CD4-positive, alpha-beta memory T cell (primary cell): ENCODE results near the gene LHX1. TPM values are rescaled to one million over a fixed set of nuclear protein-coding genes. Genes with fewer than 3 reads are reported as not detected.

Experiments
- CTCF ChIA-PET: fragments of 350-600 bp; sonication (Branson Sonifier 250); formaldehyde crosslinking; loops from one replicate; lab custom pipeline; 2021; ENCODE audit warnings: inconsistent platforms; ENCODE audit not compliant: partially characterized antibody; lab: Charles Lee
- POLR2A ChIA-PET: fragments of 350-600 bp; sonication (Branson Sonifier 250); formaldehyde crosslinking; loops from one replicate; lab custom pipeline; 2021; ENCODE audit not compliant: partially characterized antibody; lab: Charles Lee
- DNase-seq, 5 donors: peaks; one replicate each; pipeline versions ENCODE4 v3.0.0 to v3.0.0-alpha.2; 2020 to 2022; ENCODE audit warnings: mixed read lengths in 1 of 5
- H3K27ac ChIP-seq: one replicate; pipeline ENCODE4 v1.7.0; 2013; ENCODE audit warnings: low read depth, low read length
- H3K27me3 ChIP-seq: 2 replicates; pipeline ENCODE4 v1.7.0; 2013; ENCODE audit warnings: mild to moderate bottlenecking, low read length, moderate library complexity; ENCODE audit not compliant: insufficient read depth
- H3K36me3 ChIP-seq: 2 replicates; pipeline ENCODE4 v1.7.0; 2013; ENCODE audit warnings: mild to moderate bottlenecking, low read length, moderate library complexity; ENCODE audit not compliant: insufficient read depth
- H3K4me1 ChIP-seq: 2 replicates; pipeline ENCODE4 v1.7.0; 2013; ENCODE audit warnings: mild to moderate bottlenecking, low read length, moderate library complexity; ENCODE audit not compliant: insufficient read depth
- H3K4me3 ChIP-seq, 2 donors: one replicate each; pipeline ENCODE4 v1.7.0; 2013; ENCODE audit warnings: low read length in 2 of 2, mild to moderate bottlenecking in 1 of 2
- H3K9me3 ChIP-seq, 2 donors: one replicate each; pipeline ENCODE4 v1.7.0; 2013; ENCODE audit warnings: low read length in 2 of 2, control low read depth in 1 of 2; ENCODE audit not compliant: control insufficient read depth in 1 of 2
- H3K27ac Mint-ChIP-seq, 7 donors: one replicate each; pipeline ENCODE4 v1.8.0; 2020 to 2021; ENCODE audit warnings: mixed read lengths in 7 of 7, mild to moderate bottlenecking in 6 of 7, inconsistent platforms in 3 of 7, moderate library complexity in 3 of 7
- H3K27me3 Mint-ChIP-seq, 2 donors: one replicate each; pipeline ENCODE4 v1.8.0; 2020 to 2021; ENCODE audit warnings: mixed read lengths in 2 of 2
- H3K36me3 Mint-ChIP-seq, 2 donors: one replicate each; pipeline ENCODE4 v1.8.0; 2020 to 2021; ENCODE audit warnings: mixed read lengths in 2 of 2, inconsistent platforms in 1 of 2, mild to moderate bottlenecking in 1 of 2
- H3K4me1 Mint-ChIP-seq, 4 donors: one replicate each; pipeline ENCODE4 v1.8.0; 2020 to 2021; ENCODE audit warnings: mixed read lengths in 4 of 4, mild to moderate bottlenecking in 1 of 4
- H3K4me3 Mint-ChIP-seq, 8 donors: one replicate each; pipeline ENCODE4 v1.8.0; 2020 to 2021; ENCODE audit warnings: mixed read lengths in 8 of 8, mild to moderate bottlenecking in 7 of 8, moderate library complexity in 6 of 8, inconsistent platforms in 3 of 8
- H3K9me3 Mint-ChIP-seq, 8 donors: one replicate each; pipeline ENCODE4 v1.8.0; 2020 to 2021; ENCODE audit warnings: mixed read lengths in 8 of 8, mild to moderate bottlenecking in 5 of 8, inconsistent platforms in 3 of 8, moderate library complexity in 1 of 8
- intact Hi-C: fragments of 100-400 bp; cut with micrococcal nuclease; formaldehyde crosslinking; loops from one replicate; pipeline ENCODE4 v1.15.1; 2023
- polyA plus RNA-seq, 2 donors: library from polyadenylated mRNA; unstranded; fragments of 300-500 nt; fragmentation: Illumina TruSeq; gene quantifications; one replicate each; pipeline ENCODE4 v1.2.3, GENCODE V29; 2021
- total RNA-seq, 2 experiments: library from RNA; stranded (reverse); gene quantifications; one replicate each; pipeline ENCODE4 v1.2.3, GENCODE V29; 2021

The LHX1 gene
- total and polyA plus RNA-seq, 4 experiments from 2014 or later: not detected

GRCh38 chr17:36913132-36913531 lies 24.1 kb upstream of the LHX1 start:
- CTCF ChIA-PET: no interaction called here
- intact Hi-C loops: no loop called here

GRCh38 chr17:36918211-36918691 lies 19.0 kb upstream of the LHX1 start:
- ChIA-PET POLR2A (no interaction called here), CTCF (no interaction called here)
- no peak overlapping the region for H3K27ac ChIP-seq
- DNase-seq: no peak
- intact Hi-C loops: no loop called here
- no peaks in the 10 kb centered on the region for H3K27me3 ChIP-seq
- H3K36me3 ChIP-seq: no peaks in the 10 kb centered on the region
- Mint-ChIP-seq H3K9me3 (no peaks in the 10 kb centered on the region), H3K4me1 (peaks cover 0 to 2% (median 0%) of the 10 kb centered on the region in 4 donors), H3K36me3 (no peaks in the 10 kb centered on the region), H3K27ac (no peak overlapping the region), H3K4me3 (no peak overlapping the region), H3K27me3 (peaks cover 24 to 35% of the 10 kb centered on the region in 2 donors)
- no peaks in the 10 kb centered on the region for H3K9me3 ChIP-seq
- H3K4me3 ChIP-seq: no peak overlapping the region
- H3K4me1 ChIP-seq: no peaks in the 10 kb centered on the region

More at GRCh38 chr17:36913132-36913531, 24.1 kb upstream of the LHX1 start:
- Mint-ChIP-seq H3K4me1 (no peaks in the 10 kb centered on the region), H3K4me3 (no peak overlapping the region), H3K27me3 (peaks cover 17 to 24% of the 10 kb centered on the region in 2 donors), H3K36me3 (no peaks in the 10 kb centered on the region), H3K27ac (no peak overlapping the region), H3K9me3 (no peaks in the 10 kb centered on the region)
- no peak overlapping the region for H3K4me3 ChIP-seq
- POLR2A ChIA-PET: no interaction called here
- no peaks in the 10 kb centered on the region for H3K36me3 ChIP-seq
- no peaks in the 10 kb centered on the region for H3K27me3 ChIP-seq
- H3K27ac ChIP-seq: no peak overlapping the region
- DNase-seq: no peak
- H3K9me3 ChIP-seq: no peaks in the 10 kb centered on the region
- H3K4me1 ChIP-seq: no peaks in the 10 kb centered on the region

GRCh38 chr17:36919407-36919968 lies 17.8 kb upstream of the LHX1 start:
- no peaks in the 10 kb centered on the region for H3K27me3 ChIP-seq
- no peaks in the 10 kb centered on the region for H3K36me3 Mint-ChIP-seq
- H3K9me3 ChIP-seq: no peaks in the 10 kb centered on the region
- H3K4me1 Mint-ChIP-seq: peaks cover 0 to 2% (median 0%) of the 10 kb centered on the region in 4 donors
- H3K4me3 ChIP-seq: no peak overlapping the region
- intact Hi-C loops: no loop called here
- no peak overlapping the region for H3K27ac ChIP-seq
- H3K4me3 Mint-ChIP-seq: no peak overlapping the region
- no peak overlapping the region for H3K27ac Mint-ChIP-seq
- peaks cover 25 to 35% of the 10 kb centered on the region in 2 donors for H3K27me3 Mint-ChIP-seq
- H3K9me3 Mint-ChIP-seq: no peaks in the 10 kb centered on the region
- ChIA-PET POLR2A (no interaction called here), CTCF (no interaction called here)
- H3K36me3 ChIP-seq: no peaks in the 10 kb centered on the region
- DNase-seq: no peak
- H3K4me1 ChIP-seq: no peaks in the 10 kb centered on the region

GRCh38 chr17:36920032-36921005 lies 17.0 kb upstream of the LHX1 start:
- H3K4me3 ChIP-seq: no peak overlapping the region
- Mint-ChIP-seq H3K27ac (no peak overlapping the region), H3K4me3 (peak overlapping the region in 1 of 8 donors; percentile 48), H3K36me3 (no peaks in the 10 kb centered on the region), H3K9me3 (no peaks in the 10 kb centered on the region), H3K27me3 (peaks cover 24 to 31% of the 10 kb centered on the region in 2 donors), H3K4me1 (peaks cover 0 to 2% (median 0%) of the 10 kb centered on the region in 4 donors)
- H3K9me3 ChIP-seq: no peaks in the 10 kb centered on the region
- H3K36me3 ChIP-seq: no peaks in the 10 kb centered on the region
- DNase-seq: no peak
- H3K27me3 ChIP-seq: no peaks in the 10 kb centered on the region
- H3K4me1 ChIP-seq: no peaks in the 10 kb centered on the region
- POLR2A ChIA-PET: no interaction called here
- CTCF ChIA-PET: interaction anchor here (0.6 kb wide), 1 partner anchor 160 kb away, joined by 3 read pairs; no protein-coding TSS in a partner anchor
- intact Hi-C loops: no loop called here
- H3K27ac ChIP-seq: no peak overlapping the region

- Mint-ChIP-seq H3K4me3 (no peak overlapping the region), H3K36me3 (no peaks in the 10 kb centered on the region), H3K27ac (peak overlapping the region in 1 of 7 donors; percentile 47), H3K4me1 (peaks cover 0 to 2% (median 0%) of the 10 kb centered on the region in 4 donors), H3K27me3 (peaks cover 23 to 33% of the 10 kb centered on the region in 2 donors), H3K9me3 (no peaks in the 10 kb centered on the region)
- Histone ChIP-seq H3K27me3 (no peaks in the 10 kb centered on the region), H3K27ac (no peak overlapping the region), H3K9me3 (no peaks in the 10 kb centered on the region), H3K4me1 (no peaks in the 10 kb centered on the region), H3K36me3 (no peaks in the 10 kb centered on the region), H3K4me3 (no peak overlapping the region)
- no peak for DNase-seq
- intact Hi-C loops: no loop called here
- CTCF ChIA-PET: no interaction called here
- POLR2A ChIA-PET: no interaction called here
Observed at GRCh38 chr17:36921095-36921851, 16.0 kb upstream of the LHX1 start.

GRCh38 chr17:36922175-36922574 lies 15.1 kb upstream of the LHX1 start:
- no peak for DNase-seq
- Mint-ChIP-seq H3K36me3 (no peaks in the 10 kb centered on the region), H3K9me3 (no peaks in the 10 kb centered on the region), H3K27me3 (peaks cover 26 to 35% of the 10 kb centered on the region in 2 donors), H3K27ac (no peak overlapping the region), H3K4me3 (no peak overlapping the region), H3K4me1 (peaks cover 0 to 2% (median 0%) of the 10 kb centered on the region in 4 donors)
- Histone ChIP-seq H3K4me3 (no peak overlapping the region), H3K9me3 (no peaks in the 10 kb centered on the region), H3K27me3 (no peaks in the 10 kb centered on the region), H3K4me1 (no peaks in the 10 kb centered on the region), H3K36me3 (no peaks in the 10 kb centered on the region), H3K27ac (no peak overlapping the region)
- ChIA-PET CTCF (no interaction called here), POLR2A (no interaction called here)
- intact Hi-C loops: no loop called here
